Thyroid gland (tissue), 4 donors: ENCODE results near the gene SRRM2.

Source experiments
- CTCF ChIP-seq, 6 experiments: fragments of 200-600 bp in 3 of 6; fragments of 450-650 bp in 3 of 6; sonication (generic) in 3 of 6; IDR thresholded peaks; one replicate each; pipeline ENCODE4 v1.5.1; 2016 to 2019; ENCODE audit warnings: antibody characterized with exemption in 6 of 6, mild to moderate bottlenecking in 2 of 6, inconsistent platforms in 1 of 6, moderate library complexity in 1 of 6
- POLR2A ChIP-seq, 2 donors: fragments of 450-650 bp; IDR thresholded peaks; one replicate each; pipeline ENCODE4 v1.6.1; 2017; ENCODE audit warnings: antibody characterized with exemption in 2 of 2, mild to moderate bottlenecking in 2 of 2, moderate library complexity in 1 of 2

- TF ChIP-seq CTCF (IDR thresholded peaks at IDR 0.05) (no peak), POLR2A (IDR thresholded peaks at IDR 0.05) (no peak)
Observed at GRCh38 chr16:2806286-2806685, 53.8 kb downstream of the SRRM2 start.
